ENCODE results near the gene TTC9. TPM values are rescaled to one million over a fixed set of nuclear protein-coding genes. Genes with fewer than 3 reads are reported as not detected.

Gene TTC9
- total and polyA plus RNA-seq, 10 of the 15 experiments (the other 5 are each of a cell fraction or from before 2014, with no cell fraction given), result 0.87 to 15.8 (median 7.8) TPM

GRCh38 chr14:70665448-70666360 lies 24.0 kb downstream of the TTC9 start (continued):
- TF ChIP-seq, protein P1, sequence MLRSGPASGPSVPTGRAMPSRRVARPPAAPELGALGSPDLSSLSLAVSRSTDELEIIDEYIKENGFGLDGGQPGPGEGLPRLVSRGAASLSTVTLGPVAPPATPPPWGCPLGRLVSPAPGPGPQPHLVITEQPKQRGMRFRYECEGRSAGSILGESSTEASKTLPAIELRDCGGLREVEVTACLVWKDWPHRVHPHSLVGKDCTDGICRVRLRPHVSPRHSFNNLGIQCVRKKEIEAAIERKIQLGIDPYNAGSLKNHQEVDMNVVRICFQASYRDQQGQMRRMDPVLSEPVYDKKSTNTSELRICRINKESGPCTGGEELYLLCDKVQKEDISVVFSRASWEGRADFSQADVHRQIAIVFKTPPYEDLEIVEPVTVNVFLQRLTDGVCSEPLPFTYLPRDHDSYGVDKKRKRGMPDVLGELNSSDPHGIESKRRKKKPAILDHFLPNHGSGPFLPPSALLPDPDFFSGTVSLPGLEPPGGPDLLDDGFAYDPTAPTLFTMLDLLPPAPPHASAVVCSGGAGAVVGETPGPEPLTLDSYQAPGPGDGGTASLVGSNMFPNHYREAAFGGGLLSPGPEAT (IDR thresholded peaks at IDR 0.05; ENCODE audit: low read depth), result peak; percentile 65
- TF ChIP-seq RUNX3 (IDR thresholded peaks at IDR 0.05; ENCODE audit: low read length) (peak; percentile 46; the same call in 1 of the 2 replicates), HDAC2 (IDR thresholded peaks at IDR 0.05) (no peak), CUX1 (IDR thresholded peaks at IDR 0.05; ENCODE audit: insufficient replicate concordance, low read depth, low read length) (peak; percentile 73), ZBTB4 (CRISPR knock-in tag; IDR thresholded peaks at IDR 0.05) (no peak), FOXK2 (IDR thresholded peaks at IDR 0.05) (no peak), TCF3 (IDR thresholded peaks at IDR 0.05; ENCODE audit: borderline replicate concordance, insufficient read depth, low read depth, low read length) (0 out of 2 replicates have a peak, but pooled peaks have one; percentile 1), SRF (IDR thresholded peaks at IDR 0.05; ENCODE audit: low read depth in 2 of 2, low read length in 2 of 2) (no peak), CBX3 (IDR thresholded peaks at IDR 0.05; ENCODE audit: borderline replicate concordance, low read depth) (no peak), NBN (IDR thresholded peaks at IDR 0.05) (0 out of 2 replicates have a peak, but pooled peaks have one; percentile 61), SP1 (IDR thresholded peaks at IDR 0.05; ENCODE audit: low read depth, low read length) (no peak), HDAC6 (IDR thresholded peaks at IDR 0.05; ENCODE audit: unreplicated experiment) (no peak), SUPT20H (IDR thresholded peaks at IDR 0.05; ENCODE audit: borderline replicate concordance, control insufficient read depth, low read depth, low read length) (no peak), ZNF384 (IDR thresholded peaks at IDR 0.05; ENCODE audit: borderline replicate concordance, low read depth, low read length) (peak; percentile 54; the same call in 1 of the 2 replicates)
- TF ChIP-seq, protein P2, sequence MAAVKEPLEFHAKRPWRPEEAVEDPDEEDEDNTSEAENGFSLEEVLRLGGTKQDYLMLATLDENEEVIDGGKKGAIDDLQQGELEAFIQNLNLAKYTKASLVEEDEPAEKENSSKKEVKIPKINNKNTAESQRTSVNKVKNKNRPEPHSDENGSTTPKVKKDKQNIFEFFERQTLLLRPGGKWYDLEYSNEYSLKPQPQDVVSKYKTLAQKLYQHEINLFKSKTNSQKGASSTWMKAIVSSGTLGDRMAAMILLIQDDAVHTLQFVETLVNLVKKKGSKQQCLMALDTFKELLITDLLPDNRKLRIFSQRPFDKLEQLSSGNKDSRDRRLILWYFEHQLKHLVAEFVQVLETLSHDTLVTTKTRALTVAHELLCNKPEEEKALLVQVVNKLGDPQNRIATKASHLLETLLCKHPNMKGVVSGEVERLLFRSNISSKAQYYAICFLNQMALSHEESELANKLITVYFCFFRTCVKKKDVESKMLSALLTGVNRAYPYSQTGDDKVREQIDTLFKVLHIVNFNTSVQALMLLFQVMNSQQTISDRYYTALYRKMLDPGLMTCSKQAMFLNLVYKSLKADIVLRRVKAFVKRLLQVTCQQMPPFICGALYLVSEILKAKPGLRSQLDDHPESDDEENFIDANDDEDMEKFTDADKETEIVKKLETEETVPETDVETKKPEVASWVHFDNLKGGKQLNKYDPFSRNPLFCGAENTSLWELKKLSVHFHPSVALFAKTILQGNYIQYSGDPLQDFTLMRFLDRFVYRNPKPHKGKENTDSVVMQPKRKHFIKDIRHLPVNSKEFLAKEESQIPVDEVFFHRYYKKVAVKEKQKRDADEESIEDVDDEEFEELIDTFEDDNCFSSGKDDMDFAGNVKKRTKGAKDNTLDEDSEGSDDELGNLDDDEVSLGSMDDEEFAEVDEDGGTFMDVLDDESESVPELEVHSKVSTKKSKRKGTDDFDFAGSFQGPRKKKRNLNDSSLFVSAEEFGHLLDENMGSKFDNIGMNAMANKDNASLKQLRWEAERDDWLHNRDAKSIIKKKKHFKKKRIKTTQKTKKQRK (IDR thresholded peaks at IDR 0.05; ENCODE audit: low read depth, low read length), result no peak

Data from GM12878 (cell line).